MM.1S (cell line): ENCODE results near the gene SYNDIG1.

Source experiments
- CTCF ChIP-seq: fragments of 300-600 bp; sonication (generic); IDR thresholded peaks from 2 replicates; pipeline ENCODE4 v1.5.1; 2016; ENCODE audit warnings: antibody characterized with exemption, low read length, mixed read lengths
- EZH2 ChIP-seq: fragments of 300-600 bp; sonication (generic); optimal IDR thresholded peaks from 2 replicates; pipeline ENCODE3; 2017; ENCODE audit warnings: low read depth, mild to moderate bottlenecking, antibody characterized with exemption, low read length, mixed read lengths

GRCh38 chr20:24708411-24709295, 239.2 kb downstream of the SYNDIG1 start:
- no peak for TF ChIP-seq CTCF
- no peak for TF ChIP-seq EZH2
